Epidermal melanocyte (primary cell): ENCODE data around the gene MCC.

Experiments used
- DNase-seq: peaks from one replicate; pipeline ENCODE4 v3.0.0; 2011; ENCODE audit warnings: low spot score; ENCODE audit not compliant: insufficient read length

The MCC gene

DNA sequence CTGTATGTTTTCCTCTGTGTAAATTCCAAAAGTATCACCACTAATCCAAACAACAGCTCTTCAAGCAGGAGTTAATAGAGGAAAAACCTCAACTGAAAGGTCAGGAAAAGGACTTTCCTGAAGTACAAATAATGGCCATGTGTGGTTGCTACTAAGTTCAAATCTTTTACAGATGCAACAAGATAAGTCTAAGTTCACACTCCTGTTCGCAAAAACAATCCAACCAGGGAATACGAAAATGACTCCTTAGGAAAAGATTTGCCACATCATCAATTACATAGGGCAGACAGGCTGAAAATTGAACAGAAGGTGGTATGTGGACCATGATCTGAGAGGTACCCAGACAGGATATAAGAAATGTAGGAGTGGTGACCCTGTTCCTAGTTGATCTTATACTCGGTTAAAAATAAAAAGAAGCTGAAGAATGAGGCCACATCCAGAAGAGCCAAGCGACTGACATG is 263.6 kb downstream of the MCC start:
- DNase-seq, result no peak

DNA sequence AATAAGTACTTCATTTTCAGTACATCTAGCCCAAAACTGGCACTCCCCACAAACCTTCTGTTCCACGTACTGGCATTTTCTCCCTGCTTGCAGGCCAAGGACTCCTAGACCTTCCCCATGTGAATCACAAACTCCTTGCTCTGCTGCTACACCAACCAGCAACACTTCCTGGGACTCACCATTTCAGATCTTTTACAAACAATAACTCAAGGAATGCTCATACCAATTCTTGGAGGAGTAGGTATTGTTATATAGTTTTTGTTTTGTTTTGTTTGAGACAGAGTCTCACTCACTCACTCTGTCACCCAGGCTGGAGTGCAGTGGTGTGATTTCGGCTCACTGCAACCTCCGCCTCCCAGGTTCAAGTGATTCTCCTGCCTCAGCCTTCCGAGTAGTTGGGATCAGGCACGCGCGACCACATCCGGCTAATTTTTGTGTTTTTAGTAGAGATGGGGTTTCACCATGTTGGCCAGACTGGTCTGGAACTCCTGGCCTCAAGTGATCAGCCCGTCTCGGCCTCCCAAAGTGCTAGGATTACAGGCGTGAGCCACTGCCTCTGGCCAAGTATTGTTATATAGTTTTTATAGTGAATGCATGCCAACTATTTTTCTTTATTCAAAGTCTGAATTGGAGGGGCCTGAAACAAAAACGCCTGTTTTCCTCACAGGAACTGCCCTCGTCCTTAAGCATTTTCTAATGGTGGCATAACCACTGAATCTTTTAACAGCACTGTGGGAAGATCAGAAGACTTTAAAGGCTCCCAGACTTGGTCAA is 264.2 kb downstream of the MCC start:
- DNase-seq, result no peak

DNA sequence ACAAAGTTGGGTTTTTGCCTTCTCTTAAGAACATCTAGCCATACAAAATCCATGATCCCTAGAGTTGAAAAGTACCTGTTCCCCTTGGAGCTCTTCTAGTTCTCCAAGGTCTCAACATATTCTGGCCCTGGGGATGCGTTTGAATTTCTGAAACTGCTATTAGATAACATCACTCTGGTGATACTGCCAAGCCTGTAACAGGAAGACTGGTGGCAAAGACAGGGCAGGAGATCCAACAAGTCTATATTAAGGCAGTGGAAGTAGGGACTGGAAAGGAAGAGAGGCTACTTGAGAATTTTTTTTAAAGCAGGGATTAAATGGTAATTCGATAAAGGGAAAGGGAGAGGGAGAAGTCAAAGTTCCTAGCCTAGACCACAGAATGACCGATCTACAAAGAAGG is 264.9 kb downstream of the MCC start:
- no peak for DNase-seq

DNA sequence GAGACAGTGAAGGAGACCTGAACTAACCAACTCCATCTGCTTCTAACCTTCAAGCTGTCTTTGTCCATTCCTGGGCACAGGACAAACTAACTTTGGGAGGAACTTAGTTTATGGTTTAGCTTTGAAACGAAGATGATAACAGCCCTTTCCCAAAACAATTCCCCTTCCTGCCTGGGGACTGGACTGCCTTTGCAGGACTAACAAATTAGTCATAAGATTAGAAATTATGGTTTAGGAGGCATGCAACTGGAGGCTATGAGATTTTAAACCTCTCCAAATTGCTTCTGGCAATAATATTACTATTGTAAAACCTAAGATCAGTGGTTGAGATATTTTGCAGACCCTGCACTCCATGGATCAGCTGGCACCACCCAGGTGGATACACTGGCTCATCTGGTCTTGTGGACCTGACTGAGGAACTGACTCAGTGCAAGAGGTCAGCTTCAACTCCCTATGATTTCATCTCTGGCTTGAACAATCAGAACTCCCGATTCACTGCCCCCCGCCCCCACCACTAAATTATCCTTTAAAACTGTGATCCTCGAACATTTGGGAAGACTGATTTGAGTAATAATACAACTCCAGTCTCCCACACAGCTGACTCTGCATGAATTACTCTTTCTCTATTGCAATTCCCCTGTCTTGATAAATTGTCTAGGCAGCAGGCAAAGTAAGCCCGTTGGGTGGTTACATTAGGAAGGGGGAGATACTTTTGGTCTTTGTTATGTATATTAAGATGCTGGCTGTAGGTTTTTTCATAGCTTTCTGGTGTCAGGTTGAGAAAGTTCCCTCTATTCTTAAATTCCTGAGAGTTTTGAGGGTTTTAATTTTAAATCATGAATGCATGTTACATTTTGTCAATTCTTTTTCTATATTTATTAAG is 266.7 kb downstream of the MCC start:
- DNase-seq, result no peak

DNA sequence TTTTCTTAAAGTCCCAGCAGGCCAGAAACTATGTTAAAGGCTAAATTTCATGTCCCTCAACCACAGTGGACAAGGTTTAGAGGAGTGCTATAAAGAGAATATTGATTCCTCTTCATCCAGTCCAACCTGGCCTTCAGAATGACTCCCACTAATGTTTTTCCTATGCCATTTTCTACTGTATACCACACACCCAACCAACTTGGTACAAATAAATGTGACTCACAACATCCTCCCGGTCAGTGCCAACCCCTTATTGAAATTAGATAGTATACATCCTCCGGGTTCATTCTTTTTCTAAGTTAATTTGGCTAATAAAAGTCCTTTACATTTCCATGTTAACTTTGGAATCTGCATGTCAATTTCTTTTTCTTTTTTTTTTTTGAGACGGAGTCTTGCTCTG is 268.6 kb downstream of the MCC start:
- no peak for DNase-seq

DNA sequence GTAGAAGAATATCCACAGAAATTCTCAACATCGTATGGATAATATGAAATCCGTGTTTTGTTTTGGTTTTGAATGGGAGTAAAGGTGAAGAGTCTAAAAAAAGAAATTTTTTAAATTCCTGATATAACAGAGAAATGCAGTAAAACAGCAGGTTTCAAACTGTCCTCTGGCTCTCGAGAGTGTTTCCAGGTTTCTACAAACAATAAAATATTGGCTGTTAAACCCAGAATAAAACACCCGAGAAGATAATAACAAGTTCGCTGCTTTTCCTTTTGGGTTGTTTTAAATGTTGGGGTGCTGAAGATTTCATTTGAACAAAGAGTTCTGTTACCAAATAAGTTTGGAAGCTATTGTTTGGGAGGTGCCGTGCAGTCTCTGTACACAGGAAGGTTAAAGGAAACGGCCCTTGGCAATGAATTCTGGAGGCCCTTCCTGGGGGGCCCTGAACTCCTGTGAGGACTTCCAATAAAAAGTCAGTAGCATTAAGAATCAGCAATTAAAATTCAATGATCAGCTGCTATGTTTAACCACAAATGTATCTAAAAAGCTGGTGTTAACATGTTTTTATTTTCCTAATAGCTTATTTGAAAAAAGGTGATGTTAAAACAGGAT is 269.2 kb downstream of the MCC start:
- no peak for DNase-seq

DNA sequence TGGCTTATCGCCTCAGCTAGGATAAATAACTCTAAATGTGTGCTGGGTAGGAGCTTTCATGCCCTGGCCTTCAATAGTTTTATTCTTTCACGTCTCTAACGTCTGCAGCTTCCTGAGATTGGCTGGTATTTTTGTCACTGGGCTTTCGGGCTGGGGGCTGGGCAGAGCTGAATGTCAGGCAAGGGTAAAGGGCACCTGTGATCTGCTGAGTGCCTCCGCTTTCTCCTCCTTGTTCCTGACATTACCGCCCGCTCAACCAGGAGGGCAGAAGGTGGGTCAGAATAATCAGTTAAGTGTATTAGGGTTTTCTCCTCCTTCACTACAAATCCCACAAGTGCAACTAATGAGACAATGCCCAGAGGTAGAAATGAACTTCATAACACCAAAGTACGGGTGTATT is 270.1 kb downstream of the MCC start:
- DNase-seq, result no peak

DNA sequence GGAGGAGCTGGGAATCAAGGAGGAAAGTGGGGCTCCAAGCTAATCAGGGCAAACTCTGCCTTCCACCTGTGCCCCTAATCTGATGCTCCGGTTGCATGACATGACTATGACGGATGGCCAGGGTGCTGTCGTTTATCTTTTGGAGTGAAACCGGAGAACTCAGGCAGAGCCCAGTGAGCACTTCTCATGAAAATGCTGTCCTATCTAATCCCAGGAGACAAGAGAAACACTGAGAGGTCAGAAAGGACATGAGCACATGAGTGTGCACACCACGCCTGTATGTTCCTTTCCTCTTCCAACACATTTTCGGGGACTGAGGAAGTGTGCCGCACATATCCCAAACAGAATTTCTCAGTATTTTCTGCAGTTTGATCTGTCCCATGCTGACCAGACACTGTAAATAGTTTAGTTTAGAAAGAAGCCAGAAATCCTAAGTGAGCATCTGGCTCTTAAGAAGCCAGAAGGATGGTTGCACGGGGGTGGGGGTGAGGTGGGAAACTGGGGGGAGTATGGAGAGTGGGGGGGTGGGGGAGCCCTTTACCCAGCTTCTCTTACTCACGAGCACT is 270.6 kb downstream of the MCC start:
- DNase-seq, result no peak

DNA sequence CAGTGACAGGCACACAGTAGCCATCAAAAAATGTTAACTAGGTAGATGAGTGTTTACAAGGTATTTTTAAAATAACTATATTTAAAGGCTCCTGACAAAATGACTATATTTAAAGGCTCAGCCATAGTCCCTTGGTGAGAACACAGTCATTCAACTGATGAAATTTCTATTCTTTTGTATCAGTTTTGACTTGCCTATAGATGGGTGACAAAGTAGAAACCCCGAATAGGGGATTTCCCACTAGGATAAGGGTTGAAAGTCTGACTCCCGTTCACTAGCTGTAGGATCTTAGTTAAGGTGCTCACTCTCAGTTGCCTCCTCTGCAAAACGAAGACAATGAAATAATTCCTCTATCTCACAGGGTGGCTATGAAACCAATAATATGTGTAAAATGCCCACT is 271.7 kb downstream of the MCC start:
- no peak for DNase-seq

DNA sequence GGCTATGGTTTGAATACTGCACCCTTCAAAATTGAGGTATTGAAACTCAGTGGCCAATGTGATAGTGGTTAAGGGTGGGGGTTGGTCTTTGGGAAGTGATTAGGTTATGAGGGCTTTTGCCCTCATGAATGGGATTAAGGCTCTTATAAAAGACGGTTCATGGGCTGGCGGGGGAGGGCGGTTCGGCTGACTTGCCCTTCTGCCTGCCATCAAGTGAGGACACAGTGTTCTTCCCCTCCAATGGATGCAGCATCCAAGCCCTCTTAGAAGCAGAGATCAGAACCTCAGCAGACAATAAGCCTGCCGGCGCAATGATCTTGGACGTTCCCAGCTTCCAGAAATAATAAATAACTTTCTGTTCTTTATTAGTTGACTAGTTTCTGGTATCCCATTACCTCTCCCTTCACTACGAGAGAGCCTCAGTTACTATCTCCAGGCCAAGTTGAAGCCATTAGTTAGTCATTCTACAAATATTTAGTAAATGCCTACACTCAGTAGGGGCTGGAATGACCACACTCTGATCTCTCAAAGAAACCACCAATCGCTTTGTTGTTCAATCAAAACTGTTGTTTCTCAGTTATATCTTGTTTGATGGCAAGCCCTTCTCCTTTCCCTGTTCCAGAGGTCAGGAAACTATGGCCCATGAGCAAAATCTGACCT is 272.7 kb downstream of the MCC start:
- no peak for DNase-seq

DNA sequence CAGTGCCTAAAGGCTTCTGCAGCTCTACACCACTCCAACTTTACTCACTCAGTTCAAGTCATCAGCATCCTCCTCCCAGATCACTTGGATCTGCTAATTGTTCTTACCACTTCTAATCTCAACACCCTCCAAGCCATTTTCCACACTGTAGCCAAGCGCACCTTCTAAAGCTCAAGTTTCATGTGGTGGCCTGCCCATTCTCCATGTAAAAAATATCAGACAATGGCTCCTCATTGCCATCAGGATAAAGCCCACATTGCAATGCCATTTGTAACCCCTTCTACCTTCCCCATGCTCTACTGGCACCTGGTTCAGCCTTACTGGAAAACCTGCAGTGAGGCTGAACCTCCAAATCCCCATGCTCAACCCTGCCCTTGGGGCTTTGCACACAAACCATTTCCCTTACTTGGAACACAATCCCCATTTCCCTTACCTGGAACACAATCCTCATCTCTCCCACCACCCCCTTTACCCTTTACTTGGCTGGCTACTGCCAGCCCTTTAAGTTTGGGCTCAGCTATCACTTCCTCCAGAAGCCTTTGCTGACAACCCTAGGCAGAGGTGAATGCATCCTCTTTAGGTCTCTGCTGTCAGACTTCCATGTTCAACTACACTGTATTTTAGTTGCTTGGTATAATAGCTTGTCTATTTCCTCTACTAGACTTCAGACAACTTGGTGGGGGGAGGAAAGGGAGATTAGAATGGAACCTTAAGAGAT is 273.5 kb downstream of the MCC start:
- DNase-seq, result no peak

DNA sequence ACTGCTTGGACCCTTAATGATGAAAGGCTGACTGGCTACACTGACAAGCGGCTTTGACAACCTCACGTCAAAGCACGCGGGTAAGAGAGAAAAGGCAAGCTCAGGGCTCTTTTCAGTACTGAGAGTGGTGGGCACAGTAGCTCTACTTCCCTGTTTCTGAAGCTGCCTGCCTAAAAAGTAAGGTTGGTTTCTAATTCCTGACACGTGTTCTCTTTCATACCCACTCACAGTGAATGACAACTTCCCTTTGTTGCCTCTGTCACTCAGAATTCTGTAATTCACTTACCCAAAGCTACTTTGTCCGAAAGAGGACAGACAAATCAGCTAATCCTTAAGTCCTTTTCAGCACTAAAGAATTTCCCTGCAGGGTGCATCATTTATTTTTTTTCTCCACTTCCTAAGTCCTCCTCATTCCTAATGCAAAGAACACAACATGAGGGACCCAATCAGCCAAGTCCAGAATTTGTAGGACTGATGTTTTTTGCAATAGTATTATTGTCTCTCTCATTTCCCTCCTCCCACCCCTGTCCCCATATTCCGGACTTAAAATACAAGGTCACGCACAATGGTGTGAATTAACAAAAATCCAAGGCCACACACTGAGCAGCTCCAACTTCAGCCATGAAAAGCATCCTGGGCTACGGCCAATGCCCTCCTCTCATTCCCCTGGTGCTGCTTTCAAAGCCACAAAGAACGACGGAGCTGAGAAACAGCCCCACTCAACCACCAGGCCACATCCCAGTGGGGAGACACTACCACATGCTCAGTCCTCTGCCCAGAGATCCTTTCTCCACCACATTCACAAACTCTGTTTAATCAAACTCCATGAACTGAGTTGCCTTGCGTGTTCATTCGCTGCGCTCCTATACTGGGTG is 274.5 kb downstream of the MCC start:
- DNase-seq, result no peak

DNA sequence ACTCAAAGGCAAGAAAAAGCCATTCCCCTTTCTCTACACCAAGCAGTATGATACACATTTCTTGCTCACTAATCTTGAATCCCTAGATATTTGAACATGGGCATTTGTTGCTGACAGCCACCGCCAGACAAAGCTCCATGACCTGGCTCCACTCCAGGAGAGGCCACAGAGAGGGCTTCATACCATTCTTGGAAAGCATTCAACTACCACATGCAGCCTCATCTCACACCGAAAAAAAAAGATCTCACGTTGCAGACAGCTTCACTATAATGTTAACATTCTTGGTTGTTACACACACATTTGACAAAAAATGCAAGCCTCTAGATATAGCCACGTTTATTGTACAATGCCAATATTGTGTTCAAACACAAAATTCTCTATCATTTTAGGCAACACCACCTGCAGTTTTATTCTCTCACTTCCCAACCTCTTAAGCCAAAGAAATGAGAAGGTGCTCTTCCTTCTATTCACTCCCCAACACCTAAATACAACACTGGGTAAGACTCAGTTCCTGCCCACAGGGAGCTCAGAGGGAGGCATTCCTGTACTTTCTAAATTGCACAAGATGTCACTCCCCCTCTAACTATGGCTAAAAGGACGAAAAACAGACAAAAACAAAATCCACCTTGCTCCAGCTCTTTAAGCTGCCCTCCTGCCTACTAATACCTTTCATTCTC is 275.9 kb downstream of the MCC start:
- no peak for DNase-seq

DNA sequence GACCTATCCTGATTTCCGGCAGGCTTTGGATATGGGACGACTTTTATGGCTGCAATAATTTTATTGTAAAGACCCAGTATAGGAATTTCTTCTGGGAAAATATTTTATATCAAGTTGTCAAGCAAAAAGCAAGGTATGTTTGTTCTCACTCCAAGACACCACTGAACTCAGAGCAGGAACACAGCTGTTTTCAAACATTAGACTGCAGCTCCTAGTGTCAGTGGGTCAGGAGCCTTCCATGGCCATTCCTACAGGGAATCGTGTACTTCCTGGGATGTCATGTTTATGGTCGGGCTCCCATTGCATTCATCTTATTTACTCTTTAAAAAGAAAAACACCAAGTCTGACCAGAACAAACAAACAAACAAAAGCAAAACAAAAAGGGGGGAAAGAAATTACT is 278.8 kb downstream of the MCC start:
- DNase-seq, result no peak

DNA sequence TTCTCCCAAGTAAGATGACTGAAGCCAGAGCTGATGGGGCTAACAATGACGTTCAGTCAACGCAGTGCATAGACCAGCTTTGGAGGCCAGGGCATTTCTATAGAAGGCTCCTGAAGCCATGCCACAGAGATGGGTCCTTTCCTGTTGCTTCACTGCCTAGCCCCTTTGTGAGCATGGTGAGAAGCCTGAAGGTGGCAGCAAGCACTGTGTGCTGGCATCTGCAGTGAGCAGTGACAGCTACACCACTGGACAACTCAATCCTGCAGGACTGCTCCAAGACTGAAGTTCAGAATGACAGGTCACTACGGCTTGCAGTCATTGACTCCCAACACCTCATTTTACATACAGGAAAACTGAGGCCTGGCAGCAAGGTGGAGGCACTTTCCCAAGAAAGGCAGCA is 282.4 kb downstream of the MCC start:
- DNase-seq, result no peak

DNA sequence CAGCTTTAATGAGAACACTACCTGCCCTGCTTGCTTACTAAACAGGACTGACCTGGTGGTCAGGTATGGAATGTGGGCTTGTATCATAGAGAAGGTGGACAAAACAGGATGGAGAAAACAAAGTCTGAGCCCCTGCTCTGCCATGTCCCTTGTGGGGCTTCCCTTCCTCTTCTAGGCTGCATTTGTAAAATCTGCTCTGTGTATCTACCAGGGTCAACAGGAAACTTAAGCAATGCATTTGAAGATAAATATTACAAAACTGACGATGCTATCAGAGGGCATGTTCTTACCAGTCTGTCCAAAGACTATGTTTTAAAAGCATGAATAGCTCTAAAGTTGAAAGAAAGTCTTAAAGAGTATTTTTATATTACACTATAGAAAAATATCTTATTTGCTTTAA is 282.9 kb downstream of the MCC start:
- no peak for DNase-seq

DNA sequence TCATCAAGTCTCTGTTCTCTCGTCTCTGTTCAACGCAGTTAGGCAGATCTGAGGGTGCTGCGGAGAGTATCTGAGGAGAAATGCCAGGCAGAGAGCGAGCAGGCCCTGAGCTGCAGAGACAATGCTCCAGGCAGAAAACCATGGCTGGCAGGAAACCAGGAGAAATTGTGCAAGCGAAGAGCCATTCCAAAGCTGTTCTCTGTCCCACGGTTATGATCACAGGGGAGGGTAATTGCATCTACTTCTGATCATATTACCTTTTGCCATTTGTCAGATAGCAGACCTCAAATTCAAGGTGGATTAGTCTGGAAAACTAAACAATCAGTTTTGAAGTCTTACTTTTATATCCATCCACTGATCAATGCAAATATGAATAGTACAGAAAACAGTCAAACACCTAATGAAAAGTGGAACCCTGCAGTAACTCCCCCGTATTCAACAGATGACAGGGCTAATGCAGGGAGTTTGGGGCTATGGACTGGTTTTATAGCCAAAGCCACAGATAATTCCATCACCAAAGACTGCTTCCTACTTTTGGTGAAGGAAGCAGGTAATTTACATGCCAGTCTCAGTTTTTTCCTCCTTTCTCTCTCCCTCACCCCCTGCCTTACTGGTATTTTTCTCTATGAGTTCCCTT is 283.6 kb downstream of the MCC start:
- peak; percentile 58 for DNase-seq

DNA sequence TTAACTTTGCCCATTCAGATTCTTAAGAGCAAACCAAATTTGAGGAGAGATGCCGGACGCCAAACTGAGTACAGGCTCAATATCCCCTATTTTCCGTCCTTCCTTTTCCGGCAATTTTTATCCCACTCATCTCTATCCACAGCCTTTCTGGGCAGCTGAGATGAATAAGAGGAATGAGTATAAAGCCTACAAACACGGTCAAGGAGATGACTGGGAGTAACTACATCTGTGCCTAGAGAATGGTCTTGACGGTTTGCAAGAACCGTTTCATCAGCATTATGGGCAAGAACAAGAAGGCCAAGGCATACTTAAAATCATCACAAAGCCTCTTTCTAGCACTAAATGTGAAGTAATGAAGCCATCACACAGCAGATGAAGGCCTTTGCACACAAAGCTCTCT is 284.3 kb downstream of the MCC start:
- no peak for DNase-seq
